ENCODE measurements around the gene TMEM72.

Gene TMEM72

GRCh38 chr10:44954042-44954441 lies 42.9 kb downstream of the TMEM72 start:
- no peak for DNase-seq (ENCODE audit: low read depth in 3 of 3)

- no peak for DNase-seq (ENCODE audit: low read depth in 3 of 3)
These were observed 43.8 kb downstream of the TMEM72 start for GRCh38 chr10:44954962-44955361.

DNA sequence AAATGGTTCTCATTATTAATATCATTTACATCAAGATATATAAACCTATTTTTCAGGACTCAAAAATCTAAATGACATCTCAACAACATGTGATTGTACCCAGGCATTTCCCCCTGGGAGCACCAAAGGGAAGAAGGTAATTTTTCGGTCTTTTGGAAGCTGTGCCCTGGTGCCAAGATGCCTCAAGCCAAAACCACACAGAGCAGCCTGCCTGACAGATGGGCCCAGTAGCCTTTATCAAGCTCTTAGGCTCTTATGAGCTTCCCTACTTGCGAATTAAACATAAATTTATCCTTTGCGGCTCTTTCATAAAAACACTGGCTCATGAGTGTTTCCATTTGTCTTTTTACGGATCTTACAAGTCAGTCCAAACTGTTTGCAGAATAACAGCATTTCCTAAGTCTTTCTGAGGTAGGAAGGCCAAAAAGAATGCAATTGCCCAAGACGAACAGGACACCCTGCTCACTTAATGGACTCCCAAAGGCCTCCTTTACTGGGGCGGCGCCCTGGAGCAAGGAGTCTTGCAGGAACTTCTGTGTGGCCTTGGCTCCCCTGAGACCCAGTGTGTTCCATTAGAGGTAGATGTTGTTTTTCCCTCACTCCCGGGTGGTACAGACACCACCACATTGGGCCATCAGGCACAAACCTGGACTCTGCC lies 44.4 kb downstream of the TMEM72 start:
- no peak for DNase-seq (ENCODE audit: low read depth in 3 of 3)

DNA sequence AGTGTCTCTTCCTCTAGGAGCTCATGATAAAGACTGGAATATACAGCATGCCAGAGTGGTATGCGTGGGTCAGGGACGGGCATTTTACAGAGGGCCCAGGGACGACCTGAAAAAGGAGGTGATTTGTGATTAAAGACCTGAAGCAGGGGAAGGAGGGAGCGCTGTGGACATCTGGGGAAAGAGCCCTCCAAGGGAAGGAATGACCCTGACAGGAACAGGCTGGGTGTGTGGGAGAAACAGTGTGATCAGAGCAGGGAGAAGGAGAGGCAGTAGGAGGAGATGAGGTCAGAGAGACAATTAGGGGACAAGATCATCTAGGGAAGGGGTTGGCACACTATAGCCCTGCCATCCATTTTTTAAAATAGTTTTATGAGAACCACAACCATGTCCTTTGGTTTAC lies 45.1 kb downstream of the TMEM72 start:
- DNase-seq (ENCODE audit: low read depth in 3 of 3): no peak

GRCh38 chr10:44956717-44957706 lies 45.9 kb downstream of the TMEM72 start:
- no peak for DNase-seq (ENCODE audit: low read depth in 3 of 3)

DNA sequence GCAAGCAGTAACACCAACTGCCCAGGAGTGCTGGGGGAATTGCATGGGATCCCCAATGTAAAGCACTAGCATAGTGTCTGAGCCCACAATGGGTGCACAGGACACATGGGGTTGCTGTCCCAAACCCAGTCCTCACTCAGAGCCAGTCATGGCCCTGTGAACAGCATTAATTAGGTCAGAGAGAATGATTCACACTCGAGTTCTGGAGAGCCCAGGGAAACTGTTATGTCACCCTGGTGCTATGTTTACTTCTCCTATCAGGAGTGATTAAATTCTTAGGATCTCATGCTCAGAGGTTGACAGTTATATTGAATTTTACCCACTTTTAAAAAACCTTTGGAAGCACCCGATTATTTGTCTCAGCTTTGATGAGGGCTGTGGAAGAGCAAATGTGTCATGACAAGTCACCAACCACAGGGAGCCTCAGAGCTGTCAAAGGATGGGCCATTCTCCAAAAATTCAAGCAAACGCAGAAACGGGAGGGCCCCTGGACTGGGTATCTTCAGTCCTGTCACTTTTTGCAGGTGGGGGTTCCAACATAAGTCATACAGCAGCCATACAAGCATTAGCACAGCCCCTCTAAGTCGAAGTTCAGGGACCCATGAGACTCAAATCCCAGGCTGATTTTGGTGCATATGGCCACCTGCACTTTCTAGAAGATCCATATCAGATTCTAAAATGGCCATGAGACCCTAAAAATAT lies 47.2 kb downstream of the TMEM72 start:
- no peak for DNase-seq (ENCODE audit: low read depth in 3 of 3)

DNA sequence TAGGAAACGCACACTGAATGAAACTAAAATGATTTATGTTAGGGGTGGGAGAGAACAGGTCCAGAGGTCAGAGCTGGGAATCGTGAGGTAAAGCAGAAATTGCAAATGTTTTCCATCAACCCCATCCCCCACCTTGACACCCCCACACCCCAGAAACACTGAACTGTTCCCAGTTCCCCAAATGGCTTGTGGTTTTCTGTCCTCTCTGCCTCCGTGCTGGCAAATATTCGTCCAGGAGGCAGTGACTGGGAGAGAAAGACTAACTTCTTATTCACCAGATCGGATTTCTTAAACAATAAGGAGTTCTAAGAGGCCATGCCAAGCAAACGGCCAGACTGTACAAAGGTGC lies 47.7 kb downstream of the TMEM72 start:
- no peak for DNase-seq (ENCODE audit: low read depth in 3 of 3)

DNA sequence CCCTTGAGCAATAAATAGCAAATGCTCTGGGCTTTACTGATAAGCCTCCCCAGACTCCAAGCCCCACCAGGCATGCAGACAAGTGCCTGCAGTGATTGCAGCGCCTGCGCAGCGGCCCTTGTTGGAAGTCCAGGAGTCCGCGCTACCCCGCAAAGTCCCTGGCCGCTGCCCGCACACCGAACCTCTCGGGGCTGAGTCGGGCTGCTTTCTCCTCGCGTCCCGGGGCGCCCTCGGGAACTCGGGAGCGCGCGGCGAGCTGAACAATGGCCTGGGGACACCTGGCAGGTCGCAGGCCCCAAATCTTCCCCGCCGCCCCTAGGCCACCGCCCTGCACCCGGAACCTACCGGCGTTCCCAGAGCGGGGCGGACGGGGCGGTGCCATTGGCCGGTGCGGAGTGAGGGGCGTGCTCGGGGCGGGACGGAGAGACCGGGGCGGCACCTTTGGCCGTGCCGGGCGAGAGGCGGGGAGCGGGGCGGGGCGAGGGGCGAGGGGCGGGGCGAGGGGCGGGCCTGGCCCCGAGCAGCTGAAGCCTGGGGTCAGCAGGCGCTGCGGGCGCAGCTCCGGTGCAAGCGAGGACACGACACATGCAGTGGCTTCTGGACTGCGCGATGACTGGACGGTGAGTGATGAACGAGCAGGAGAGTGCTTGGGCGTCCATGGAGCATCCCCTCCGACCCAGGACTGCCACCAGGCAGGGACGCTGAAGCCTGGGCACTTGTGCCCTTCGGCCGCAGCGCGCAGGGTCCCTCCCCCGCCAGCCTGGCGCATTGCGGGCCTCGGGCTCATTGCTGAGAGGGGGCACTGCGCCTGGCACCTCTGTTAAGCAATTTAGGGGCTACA lies 48.3 kb downstream of the TMEM72 start, which contains the start of gene RASSF4:
Gene RASSF4, plus strand, starts transcription at position 556 of the 841 bp plus-strand sequence. CDS start 10,401 bp downstream, outside the sequence.
- peak; percentile 83 to 91 (median 84) for DNase-seq (ENCODE audit: low read depth in 3 of 3)

GRCh38 chr10:44960088-44960460 lies 48.9 kb downstream of the TMEM72 start:
- no peak for DNase-seq (ENCODE audit: low read depth in 3 of 3)

GRCh38 chr10:44960482-44961229 lies 49.5 kb downstream of the TMEM72 start:
- no peak for DNase-seq (ENCODE audit: low read depth in 3 of 3)

DNA sequence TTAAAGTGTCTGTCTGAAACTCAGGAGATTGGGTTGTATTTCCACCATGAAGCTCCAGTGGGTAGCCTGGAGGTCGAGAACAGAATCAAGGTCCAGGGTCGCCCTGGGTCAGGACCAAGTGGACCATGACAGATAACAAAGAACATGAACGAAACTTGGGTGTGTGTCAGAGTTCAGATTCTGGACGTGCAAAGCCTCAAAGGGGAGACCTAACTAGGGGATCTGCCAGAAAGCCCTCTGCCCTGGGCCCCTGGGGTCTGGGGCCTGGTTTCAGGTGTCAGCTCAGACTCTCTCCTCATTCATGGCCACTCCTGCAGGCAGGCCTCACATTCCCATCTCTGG lies 50.1 kb downstream of the TMEM72 start:
- no peak for DNase-seq (ENCODE audit: low read depth in 3 of 3)

GRCh38 chr10:44961931-44962750 lies 51.0 kb downstream of the TMEM72 start:
- DNase-seq (ENCODE audit: low read depth in 3 of 3): no peak

GRCh38 chr10:44962870-44963738 lies 52.0 kb downstream of the TMEM72 start:
- no peak for DNase-seq (ENCODE audit: low read depth in 3 of 3)

GRCh38 chr10:44963772-44964633 lies 52.9 kb downstream of the TMEM72 start:
- no peak for DNase-seq (ENCODE audit: low read depth in 3 of 3)

DNA sequence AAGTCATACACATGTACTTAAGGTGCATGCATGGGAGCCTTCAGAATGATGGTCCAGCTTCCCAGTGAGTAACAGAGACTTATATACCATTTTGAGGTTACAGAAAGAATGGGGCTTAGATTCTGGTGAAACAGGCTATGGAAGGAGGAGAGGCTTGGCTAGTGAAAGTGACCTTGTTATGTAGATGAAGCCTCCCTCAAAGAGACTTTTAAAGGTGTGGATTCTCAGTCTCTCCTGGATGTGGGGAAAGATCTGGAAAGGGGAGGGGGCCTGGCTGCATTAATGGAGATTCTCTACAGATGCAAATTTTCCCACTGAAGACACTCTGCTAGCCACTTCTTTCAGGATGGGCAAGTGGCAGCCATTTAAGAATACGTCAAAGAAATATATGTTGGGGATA lies 54.0 kb downstream of the TMEM72 start:
- no peak for DNase-seq (ENCODE audit: low read depth in 3 of 3)

DNA sequence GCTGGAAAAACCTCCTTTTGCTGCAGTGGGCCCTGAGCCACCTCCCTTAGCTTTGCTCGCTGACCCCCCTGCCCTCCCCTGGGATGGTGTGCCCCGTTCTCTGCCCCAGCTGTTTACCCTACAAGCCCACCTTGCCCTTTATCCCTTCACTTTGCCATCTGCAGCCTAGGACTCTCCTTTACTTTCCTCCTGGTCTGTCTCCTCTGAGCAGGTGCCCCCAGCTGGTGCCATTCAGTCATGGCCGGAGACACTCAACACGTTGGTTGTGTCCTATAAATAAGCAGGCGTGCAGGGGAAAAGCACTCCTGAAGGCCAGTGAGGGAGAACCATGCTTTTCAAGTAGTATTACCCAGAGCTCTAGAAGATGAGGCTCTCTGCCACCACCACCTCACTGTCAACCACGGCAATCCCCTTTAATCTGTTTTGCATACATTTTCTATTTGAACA lies 54.5 kb downstream of the TMEM72 start:
- no peak for DNase-seq (ENCODE audit: low read depth in 3 of 3)

GRCh38 chr10:44966129-44966815 lies 55.1 kb downstream of the TMEM72 start:
- DNase-seq (ENCODE audit: low read depth in 3 of 3): no peak

All from stimulated activated CD4-positive, alpha-beta T cell treated with anti-CD3 and anti-CD28 coated beads, TNF-alpha, amount 100 ng/mL, for 24 hours (primary cell).